Activated naive CD4-positive, alpha-beta T cell treated with anti-CD3 and anti-CD28 coated beads, Interleukin-2, amount 10 ng/mL, durations not matched to agents 5 hours and 36 hours (primary cell): ENCODE measurements around the gene NGFR. TPM values are rescaled to one million over a fixed set of nuclear protein-coding genes. Genes with fewer than 3 reads are reported as not detected.

Experiments
- microRNA-seq: library from miRNA; unstranded; fragments of <30 nt; microRNA quantifications from one replicate; pipeline ENCODE4 v1.2.0, GENCODE V29; 2022; ENCODE audit warnings: borderline microRNAs expressed, borderline replicate concordance
- total RNA-seq, 2 experiments: library from RNA; stranded (reverse); gene quantifications; one replicate each; pipeline ENCODE4 v1.2.3, GENCODE V29; 2021

The NGFR gene
- total RNA-seq = not detected

DNA sequence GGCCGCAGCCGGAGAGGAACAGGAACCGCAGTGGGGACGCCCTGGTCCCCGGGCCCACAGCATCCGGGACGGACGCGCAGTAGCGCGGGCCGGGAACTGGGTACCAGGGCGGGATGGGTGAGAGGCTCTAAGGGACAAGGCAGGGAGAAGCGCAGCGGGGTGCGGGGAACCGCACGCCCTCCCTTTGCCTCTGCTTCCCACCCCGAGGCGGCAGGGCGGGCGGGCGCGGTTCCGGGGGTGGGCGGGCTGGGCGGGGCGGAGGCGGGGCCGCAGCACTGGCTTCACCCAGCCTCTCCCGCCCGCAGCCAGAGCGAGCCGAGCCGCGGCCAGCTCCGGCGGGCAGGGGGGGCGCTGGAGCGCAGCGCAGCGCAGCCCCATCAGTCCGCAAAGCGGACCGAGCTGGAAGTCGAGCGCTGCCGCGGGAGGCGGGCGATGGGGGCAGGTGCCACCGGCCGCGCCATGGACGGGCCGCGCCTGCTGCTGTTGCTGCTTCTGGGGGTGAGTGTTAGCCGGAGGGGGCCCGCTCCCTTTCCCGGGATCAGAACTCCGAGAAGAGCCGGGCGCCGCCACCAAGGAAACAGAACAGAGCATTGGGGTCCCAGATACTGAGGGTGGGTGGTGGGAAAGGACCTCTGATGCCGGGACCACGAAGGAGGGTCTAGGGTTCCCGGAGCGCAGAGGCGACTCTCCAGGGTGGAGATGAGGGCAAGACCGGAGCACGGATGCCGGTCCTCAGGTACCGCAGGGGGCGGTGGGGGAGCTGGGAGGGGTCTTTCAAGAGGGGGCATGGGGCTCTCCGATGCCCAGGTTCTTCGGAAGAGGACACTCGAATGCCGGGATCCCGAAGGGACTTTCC is at the start of gene NGFR:
TSS of gene NGFR (plus strand) at position 308 of the 856 bp plus-strand sequence. CDS start at position 433, 125 bp downstream.

Small RNA genes within 50 kb of the gene (microRNA-seq; reads per million reads assigned to microRNA genes)
- not detected for gene MIR6165

Other genes with a start within 250 kb of the NGFR start
- 10 to 100 TPM; 43.7 to 45.0 TPM for gene ZNF652, start 133.0 kb upstream of the NGFR start, total RNA-seq
- gene PHB1, start 80.4 kb upstream of the NGFR start, total RNA-seq = 100 to 1,000 TPM; 113 to 114 TPM
- gene NXPH3, start 80.6 kb downstream of the NGFR start, total RNA-seq = not detected
- gene SPOP, start 182.8 kb downstream of the NGFR start, total RNA-seq = 10 to 100 TPM; 62.3 to 63.4 TPM
- gene SLC35B1, start 212.7 kb downstream of the NGFR start, total RNA-seq = 10 to 100 TPM; 42.9 to 47.6 TPM